ENCODE results near the gene CC2D1A.

Gene CC2D1A

DNA sequence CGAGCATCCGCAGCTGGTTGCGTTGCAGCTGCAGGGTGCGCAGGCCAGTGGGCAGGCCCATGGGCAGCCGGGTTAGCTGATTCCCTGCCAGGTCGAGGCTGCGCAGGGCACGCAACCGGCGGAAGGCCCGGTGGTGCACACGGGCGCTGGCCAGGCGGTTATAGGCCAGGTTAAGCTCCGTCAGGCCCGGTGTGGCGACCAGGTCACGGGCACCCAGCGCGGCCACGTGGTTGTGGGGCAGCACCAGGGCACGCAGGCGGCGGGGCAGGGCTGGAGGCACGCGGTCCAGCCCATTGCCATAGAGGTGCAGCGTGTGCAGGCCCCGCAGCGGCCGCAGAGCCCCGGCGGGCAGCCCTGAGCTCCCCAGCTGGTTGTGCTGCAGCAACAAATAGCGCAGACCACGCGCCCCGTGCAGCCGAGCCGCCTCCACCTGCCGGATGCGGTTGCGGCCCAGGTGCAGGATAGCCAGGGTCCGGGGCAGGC lies 27.0 kb downstream of the CC2D1A start:
- no peak for DNase-seq (ENCODE audit: extremely low read depth in 1 of 2, low read depth in 1 of 2)

DNA sequence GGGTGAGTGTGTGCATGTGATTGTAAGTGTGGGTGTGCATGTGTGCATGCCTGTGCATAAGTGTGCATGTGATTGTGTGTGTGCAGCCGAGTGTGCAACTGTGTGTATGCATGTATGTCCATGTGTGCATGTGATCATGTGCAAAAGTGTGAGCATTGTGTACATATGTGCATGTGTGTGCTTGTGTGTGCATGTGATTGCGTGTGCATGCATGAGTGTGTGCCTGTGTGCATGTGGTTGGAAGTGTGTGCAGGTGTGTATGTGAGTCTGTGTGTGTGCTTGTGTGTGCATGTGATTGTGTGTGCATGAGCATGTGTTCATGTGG lies 28.7 kb downstream of the CC2D1A start:
- DNase-seq (ENCODE audit: extremely low read depth in 1 of 2, low read depth in 1 of 2), result no peak

DNA sequence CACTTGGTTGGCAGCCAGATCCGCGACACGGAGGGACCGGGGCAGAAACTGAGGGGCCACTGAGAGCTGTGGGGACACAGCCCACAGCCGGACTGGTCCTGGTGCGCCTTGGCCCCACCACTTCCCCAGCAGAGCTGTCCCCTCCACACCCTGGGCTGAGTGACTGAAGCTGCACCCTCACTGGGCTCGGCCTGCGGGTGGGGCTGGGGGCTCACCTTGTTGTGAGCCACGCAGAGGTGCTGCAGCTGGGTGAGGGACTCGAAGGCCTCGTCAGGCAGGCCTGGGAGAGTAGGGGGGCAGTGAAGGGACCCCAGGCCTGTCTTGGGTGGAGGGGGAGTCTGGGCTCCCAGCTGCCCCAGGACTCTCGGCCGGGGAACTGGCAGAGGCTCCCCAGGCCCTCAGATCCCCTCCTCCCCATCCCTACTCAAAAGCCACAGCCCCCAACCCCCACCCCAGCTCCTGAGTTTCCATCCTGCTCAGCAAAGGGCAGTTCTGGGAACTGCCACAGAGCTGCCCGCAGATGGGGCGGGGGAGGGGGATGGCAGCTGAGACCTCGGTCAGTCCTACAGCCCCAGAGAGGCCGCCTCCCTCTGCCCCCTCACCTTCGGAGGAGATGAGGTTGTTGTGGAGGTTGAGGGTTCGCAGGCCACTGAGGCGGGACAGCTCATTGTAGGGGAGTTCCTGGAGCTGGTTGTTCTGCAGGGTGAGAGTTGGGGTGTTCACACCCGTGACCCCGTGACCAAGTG lies 29.9 kb downstream of the CC2D1A start:
- no peak for DNase-seq (ENCODE audit: extremely low read depth in 1 of 2, low read depth in 1 of 2)

DNA sequence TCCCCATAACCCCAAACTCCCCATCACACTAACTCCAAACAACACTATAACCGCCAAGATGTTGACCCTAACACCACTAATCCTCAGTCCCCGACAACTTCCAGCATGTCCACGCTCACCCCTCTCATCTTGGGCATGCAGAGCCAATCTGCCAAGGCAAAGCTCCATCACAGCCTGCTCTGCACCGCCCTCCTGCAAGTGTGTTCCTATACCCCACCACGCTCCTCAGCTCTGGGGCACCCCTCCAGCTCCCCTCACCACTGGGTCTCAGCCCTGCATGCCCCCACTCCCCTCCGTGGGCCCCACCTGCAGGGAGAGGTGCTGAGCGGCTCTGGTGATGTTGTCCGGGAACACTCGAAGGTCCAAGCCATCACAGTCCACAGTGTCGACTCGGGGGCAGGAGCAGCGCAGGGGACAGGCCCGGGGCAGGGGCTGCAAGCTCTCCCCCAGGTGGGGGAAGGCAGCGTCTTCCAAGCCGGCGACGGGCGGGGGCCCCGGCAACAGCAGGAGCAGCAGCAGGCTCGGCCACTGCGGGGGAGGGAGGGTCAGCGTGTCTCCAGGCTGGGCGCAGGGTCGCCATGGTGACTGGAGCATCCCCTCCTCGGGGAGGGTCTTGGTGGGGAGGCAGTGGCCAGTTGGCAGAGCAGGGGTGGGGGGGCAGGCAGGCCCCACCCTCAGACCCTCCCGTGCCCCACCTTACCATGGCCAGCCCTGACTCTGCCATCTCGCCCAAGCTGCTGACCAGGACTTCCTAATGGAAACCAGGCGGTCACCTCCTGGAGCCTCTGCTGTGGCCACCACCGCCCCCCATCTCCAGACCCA lies 31.7 kb downstream of the CC2D1A start:
- no peak for DNase-seq (ENCODE audit: extremely low read depth in 1 of 2, low read depth in 1 of 2)

DNA sequence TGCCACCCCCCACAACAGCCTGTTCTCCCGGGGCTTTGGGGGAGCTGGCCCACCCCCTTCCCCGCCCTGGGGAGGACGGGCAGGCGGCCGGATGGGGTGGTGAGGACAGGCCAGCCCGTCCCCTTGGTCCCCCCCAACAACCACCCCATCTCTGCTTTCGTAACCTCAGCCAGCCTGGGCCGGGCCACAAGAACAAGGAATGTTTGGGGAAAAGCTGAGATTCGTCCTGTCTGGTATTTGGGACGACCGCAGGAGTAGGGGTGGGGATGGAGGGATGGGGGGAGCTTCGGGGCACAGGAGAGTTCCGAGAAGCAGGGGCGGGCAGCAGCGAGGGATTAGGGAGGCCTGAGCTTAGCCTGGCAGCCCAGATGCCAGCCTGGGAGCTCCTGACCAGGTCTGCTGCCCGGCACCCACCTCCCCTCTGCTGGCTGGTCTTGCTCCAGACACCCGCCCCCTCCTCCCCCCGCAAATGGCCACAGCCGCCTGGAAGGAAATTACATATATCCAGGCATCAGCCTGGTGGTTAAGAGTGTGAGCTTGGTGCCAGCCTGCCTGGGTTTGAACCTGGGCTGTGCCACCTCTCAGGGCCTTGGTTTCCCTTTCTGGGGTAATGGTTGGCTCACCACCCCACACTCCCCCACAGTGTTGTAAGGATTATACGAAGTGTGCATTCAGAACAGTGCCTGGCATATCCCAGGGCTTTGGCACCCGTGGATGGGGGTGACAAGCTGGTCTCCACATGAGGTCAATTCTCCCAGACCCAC lies 32.5 kb downstream of the CC2D1A start, which contains the start of gene PODNL1:
Gene PODNL1 (minus strand): TSS at position 117 of the 764 bp plus-strand sequence. CDS start 236 bp downstream, outside the sequence.
- DNase-seq (ENCODE audit: extremely low read depth in 1 of 2, low read depth in 1 of 2), result no peak

DNA sequence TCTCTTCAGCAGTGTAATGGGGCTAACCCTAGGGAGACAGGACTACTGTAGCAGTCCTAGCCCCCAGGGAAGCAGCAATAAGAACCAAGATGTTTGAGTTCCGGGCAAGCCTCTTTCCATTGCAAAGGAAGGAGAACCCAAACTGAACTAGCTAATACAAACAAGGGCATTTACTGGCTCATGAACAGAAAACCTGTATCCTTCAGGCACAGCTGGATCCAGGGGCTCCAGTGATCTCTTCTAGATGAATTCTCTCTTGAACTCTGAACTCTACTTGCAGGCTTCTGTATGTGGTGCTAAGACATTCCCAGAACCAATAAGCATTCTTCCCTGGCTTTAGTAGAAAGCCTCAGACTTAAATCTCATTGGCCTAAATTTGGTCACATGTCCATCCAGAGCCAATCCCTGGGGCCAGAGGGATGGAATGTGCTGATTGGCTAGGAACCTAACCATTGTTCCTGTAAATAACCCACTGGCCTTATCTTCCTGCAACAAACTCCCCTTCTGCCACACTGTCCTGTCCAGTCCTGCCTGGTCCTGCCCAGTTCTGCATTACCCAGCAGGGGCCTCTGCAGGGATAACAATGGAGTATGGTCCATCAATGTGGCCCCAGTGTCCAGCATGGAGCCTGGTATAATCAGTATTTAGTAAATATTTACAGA lies 36.2 kb downstream of the CC2D1A start:
- no peak for DNase-seq (ENCODE audit: extremely low read depth in 1 of 2, low read depth in 1 of 2)

DNA sequence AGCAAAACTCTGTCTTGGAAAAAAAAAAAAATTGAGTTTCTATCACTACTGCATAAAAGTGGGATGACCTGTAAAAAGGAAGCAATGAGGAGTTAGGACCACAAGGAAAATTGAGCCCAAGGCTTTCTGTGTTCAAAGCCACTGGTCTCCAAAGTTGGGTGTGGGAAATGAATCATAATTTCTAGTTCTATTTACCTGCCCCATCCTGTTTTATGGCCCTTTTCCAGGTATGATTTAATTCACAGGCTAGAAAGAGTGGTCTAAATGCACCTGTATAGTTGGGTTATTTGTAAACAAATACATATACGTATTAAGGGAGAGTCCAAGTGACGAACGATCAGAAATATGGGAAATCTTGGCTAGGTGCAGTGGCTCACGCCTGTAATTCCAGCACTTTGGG lies 40.4 kb downstream of the CC2D1A start:
- no peak for DNase-seq (ENCODE audit: extremely low read depth in 1 of 2, low read depth in 1 of 2)

DNA sequence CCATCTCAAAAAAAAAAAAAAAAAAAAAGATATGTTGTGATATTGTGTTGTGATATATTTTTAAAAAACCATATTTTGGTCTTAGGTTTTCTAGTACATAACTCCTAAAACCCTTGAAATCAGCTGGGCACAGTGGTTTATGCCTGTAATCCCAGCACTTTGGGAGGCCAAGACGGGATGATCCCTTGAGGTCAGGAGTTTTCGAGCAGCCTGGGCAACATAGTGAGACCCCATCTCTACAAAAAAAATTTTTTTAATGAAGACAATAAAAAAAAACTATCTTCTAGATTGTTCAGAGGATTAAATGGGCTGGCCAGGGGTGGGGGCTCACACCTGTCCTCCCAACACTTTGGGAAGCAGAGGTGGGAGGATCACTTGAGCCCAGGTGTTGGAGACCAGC lies 45.0 kb downstream of the CC2D1A start:
- no peak for DNase-seq (ENCODE audit: extremely low read depth in 1 of 2, low read depth in 1 of 2)

DNA sequence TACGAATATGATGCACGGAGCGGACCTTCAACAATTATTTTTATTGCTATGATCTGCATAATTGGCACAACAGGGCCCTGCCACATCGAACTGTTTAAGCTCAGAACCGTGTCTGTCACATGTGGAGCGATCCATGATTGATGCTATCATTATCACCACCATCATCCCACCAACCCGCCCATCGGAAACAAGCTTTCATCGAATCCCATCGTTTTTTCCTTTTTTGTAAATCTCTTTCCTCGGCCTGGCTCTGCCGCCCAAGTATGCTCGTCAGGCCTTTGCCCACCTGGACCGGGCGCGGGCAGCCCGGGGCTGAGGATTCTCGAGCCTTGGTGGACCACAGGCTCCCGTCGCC lies 45.8 kb downstream of the CC2D1A start:
- DNase-seq (ENCODE audit: extremely low read depth in 1 of 2, low read depth in 1 of 2), result no peak

DNA sequence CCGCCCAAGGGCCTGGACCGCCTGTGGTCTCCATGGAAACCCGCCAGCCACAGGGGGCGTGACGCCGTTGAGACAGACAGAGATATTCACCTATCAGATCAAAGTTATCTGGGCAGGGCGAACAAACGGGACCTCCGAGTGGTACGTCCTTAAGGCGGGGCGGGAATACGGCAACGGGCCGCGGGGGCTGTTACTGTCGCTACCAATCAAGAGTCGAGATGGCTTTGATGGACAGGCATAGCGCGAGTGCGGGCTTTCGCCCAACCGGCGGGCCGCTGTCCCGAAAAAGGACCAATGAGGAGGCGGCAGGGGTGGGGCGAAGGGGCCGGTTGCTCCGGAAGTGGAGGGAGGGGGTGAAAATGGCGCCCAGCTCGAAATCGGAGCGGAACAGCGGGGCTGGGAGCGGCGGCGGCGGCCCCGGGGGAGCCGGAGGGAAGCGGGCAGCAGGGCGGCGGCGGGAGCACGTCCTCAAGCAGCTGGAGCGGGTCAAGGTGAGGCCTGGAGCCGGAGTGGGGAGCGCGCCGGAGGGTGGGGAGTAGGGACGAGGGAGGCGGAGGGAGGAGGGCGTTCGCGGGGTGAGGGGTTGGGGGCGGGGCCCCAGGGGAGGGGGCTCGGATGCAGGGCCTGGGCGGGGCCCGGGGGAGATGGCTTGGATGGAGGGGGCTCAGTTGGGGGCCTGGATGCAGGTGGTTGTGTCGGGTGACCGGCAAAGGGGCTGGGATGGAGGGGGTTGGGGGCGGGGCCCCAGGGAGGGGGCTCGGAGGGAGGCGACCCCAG lies 46.3 kb downstream of the CC2D1A start, which contains the start of gene DCAF15:
Gene DCAF15 (plus strand): TSS at position 356 of the 777 bp plus-strand sequence. CDS start 4 bp downstream, at position 360.
- DNase-seq (ENCODE audit: extremely low read depth in 1 of 2, low read depth in 1 of 2), result peak; percentile 98 to 99

DNA sequence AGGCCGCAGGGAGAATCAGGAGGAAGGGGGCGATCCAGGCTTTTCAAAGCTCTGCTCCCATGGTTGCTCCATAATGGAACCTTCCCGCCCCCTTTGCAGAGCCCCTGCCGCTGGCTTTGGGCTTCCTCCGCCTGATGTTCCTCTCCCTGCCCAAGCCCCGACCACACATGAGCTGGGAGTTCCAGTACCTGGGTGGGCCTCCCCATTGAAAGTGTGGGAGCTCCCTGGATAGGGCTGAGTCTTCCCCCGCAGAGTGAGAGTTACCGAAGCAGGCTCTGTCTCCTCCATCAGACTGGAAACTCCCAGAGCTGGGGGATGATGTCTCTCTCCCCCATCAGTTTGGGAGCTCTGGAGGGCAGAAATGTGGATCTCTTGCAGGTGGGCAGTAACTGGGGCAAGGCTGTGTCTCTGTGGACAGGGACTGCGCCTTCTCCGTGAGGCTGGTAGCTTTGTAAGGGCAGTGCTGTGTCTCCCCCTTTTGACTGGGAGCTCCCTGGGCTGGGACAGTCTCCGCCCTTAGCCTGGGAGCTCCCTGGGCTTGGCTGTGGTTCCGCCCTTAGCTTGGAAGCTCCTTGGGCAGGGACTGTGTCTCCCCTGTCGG lies 47.0 kb downstream of the CC2D1A start:
- no peak for DNase-seq (ENCODE audit: extremely low read depth in 1 of 2, low read depth in 1 of 2)

DNA sequence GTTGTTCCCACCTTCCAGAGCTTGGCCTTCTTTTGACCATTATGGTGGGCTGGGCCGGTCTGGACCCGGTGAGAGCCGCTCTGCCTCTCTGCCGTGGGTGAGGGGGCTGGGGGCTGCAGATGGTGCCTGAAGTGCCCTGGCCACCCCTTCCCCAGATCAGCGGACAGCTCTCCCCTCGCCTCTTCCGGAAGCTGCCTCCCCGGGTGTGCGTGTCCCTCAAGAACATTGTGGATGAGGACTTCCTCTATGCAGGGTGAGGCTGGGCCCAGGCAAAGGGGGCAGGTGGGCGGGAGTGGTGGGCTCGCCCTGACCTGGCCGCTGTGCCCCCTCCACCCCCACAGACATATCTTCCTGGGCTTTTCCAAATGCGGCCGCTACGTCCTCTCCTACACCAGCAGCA lies 48.2 kb downstream of the CC2D1A start:
- DNase-seq (ENCODE audit: extremely low read depth in 1 of 2, low read depth in 1 of 2), result no peak

DNA sequence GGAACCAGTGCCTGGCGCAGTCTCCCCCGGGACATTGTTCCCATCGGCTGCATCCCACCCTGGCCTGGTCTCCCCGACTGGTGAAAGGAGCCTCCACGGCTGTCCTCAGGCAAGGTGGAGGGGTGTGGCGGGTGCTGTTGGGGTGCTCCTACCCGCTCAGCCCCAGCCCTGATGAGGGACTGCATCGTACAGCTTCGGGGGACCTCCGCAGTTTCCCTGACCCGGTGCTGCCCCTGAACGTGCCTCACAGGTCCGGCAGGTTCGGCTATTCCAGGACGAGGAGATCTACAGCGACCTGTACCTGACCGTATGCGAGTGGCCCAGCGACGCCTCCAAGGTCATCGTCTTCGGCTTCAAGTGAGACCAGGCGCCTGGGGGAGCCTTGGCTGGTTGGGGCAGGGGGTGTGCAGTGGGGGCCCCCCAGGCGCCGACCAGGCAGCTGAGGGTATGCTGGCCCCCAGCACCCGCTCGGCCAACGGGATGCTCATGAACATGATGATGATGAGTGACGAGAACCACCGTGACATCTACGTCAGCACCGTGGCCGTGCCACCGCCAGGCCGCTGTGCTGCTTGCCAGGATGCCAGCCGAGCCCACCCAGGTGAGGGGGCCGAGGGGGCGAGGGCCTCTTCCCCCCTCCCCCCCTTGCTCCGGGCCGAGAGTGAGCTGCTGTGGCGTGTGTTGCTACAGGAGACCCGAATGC lies 49.8 kb downstream of the CC2D1A start:
- DNase-seq (ENCODE audit: extremely low read depth in 1 of 2, low read depth in 1 of 2), result no peak

DNA sequence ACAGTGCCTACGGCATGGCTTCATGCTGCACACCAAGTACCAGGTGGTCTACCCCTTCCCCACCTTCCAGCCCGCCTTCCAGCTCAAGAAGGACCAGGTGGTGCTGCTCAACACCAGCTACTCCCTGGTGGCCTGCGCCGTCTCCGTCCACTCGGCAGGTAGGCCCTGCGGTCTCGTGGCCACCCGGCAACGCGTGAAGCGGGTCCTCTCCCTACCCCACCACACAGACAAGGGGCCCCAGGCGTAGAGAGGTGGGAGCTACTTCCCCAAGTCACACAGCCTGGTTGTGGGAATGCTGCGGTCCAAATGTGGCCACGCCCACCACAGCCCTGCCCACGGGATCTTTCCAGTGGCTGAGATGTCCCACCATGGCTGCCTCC lies 50.4 kb downstream of the CC2D1A start:
- no peak for DNase-seq (ENCODE audit: extremely low read depth in 1 of 2, low read depth in 1 of 2)

DNA sequence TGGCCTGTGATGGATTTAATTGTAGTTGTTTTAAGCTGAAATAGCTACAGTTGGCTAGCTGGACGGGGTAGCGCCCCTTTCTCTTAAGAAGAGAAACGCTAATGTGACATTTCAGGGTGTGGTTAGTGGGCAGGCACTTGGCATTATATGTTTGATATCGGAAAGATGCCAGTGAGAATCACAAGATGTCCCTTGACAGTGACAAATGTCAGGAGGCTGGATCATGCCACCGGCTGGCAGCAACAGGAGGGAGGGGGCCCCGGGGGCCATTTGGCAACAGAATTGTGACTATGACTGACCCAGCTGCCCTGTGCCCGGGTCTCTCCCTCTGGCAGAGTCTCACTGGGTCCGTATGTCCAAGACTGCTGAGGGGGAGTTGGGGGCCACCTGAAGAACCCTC lies 51.0 kb downstream of the CC2D1A start:
- no peak for DNase-seq (ENCODE audit: extremely low read depth in 1 of 2, low read depth in 1 of 2)

DNA sequence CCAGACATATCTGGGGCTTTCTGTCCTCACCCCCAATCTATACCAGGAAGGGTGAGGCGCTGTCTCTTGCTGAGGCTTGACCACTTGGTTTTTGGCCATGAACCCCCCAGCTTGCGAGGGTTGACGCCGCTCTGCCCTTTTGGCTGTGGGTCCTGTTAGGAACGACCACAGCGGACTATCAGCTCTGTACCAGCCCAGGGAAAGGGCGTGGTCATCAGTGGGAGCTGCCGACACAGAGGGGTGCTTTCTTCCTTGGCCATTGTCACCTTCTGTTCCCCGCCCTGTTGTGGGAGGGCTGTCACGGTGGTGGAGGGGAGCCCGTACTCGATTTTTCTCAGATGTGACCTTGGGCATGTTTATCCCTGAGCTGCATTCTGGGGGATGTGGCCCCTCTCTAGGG lies 52.0 kb downstream of the CC2D1A start:
- DNase-seq (ENCODE audit: extremely low read depth in 1 of 2, low read depth in 1 of 2), result no peak

DNA sequence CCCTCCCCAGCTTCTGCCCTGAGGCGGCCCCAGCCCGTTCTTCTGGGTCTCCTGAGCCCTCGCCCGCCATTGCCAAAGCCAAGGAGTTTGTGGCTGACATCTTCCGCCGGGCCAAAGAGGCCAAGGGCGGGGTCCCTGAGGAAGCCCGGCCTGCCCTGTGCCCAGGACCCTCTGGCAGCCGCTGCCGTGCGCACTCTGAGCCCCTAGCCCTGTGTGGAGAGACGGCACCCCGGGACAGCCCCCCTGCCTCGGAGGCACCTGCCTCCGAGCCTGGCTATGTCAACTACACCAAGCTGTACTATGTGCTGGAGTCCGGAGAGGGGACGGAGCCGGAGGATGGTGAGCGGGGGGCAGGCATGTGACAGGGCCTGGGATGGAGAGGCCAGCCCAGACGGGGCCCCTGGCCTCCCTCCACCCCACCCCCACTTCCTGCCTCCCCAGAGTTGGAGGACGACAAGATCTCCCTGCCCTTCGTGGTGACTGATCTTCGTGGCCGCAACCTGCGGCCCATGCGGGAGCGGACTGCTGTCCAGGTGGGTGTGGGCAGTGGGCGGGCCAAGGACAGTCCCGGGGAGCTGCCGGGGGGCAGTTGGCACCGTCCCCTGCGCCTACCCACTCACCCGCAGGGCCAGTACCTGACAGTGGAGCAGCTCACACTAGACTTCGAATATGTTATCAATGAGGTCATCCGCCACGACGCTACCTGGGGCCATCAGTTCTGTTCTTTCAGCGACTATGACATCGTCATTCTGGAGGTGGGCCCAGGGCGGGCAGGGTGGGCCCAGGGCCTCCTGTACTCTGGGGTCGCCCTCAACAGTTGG lies 53.4 kb downstream of the CC2D1A start:
- no peak for DNase-seq (ENCODE audit: extremely low read depth in 1 of 2, low read depth in 1 of 2)

Measured in activated CD8-positive, alpha-beta memory T cell treated with anti-CD3 and anti-CD28 coated beads for 1 hour (primary cell).